Measurements from ENCODE around the gene NTRK2. TPM values are rescaled to one million over a fixed set of nuclear protein-coding genes. Genes with fewer than 3 reads are reported as not detected.

NTRK2 gene
- total RNA-seq, 2 experiments from 2014 or later = 0.06 TPM; not detected in 1

GRCh38 chr9:85016384-85017006 lies 347.0 kb downstream of the NTRK2 start:
- BruUV-seq (replicated peaks) = no TSS peak
- ChIA-PET POLR2A (interaction anchor here (1.2 kb wide), 1 partner anchor 9 kb away, joined by 3 read pairs; no protein-coding TSS in a partner anchor), CTCF (ENCODE audit: unreplicated experiment) (no interaction called here)
- no peak overlapping the region for H3K27ac ChIP-seq (ENCODE audit: low read depth, low read length, poor library complexity, severe bottlenecking)
- DNase-seq (ENCODE audit: low spot score) = no peak
- TF ChIP-seq CTCF (conservative IDR thresholded peaks at IDR 0.05; ENCODE audit: low read length) (no peak), EZH2phosphoT487 (IDR thresholded peaks at IDR 0.05; ENCODE audit: borderline replicate concordance, low read depth, low read length) (no peak)
- H3K4me1 ChIP-seq (ENCODE audit: insufficient read depth, low read length, poor library complexity, severe bottlenecking) = no peaks in the 10 kb centered on the region
- H4K20me1 ChIP-seq (ENCODE audit: insufficient read depth, low read length) = no peaks in the 10 kb centered on the region
- H3K4me2 ChIP-seq (ENCODE audit: low read length) = no peak overlapping the region
- H3K9me2 ChIP-seq (ENCODE audit: insufficient read depth, low read length) = no peaks in the 10 kb centered on the region
- H3K79me2 ChIP-seq (ENCODE audit: insufficient read depth, low read depth, low read length) = no peaks in the 10 kb centered on the region
- H3K9me3 ChIP-seq (ENCODE audit: low read length) = no peaks in the 10 kb centered on the region
- H2AFZ ChIP-seq (ENCODE audit: low read length) = no peak overlapping the region
- intact Hi-C loops (cut with micrococcal nuclease; ENCODE audit: unreplicated experiment) = no loop called here
- H3K4me3 ChIP-seq (ENCODE audit: low read depth, low read length, poor library complexity, severe bottlenecking) = no peak overlapping the region
- no peaks in the 10 kb centered on the region for H3K36me3 ChIP-seq (ENCODE audit: insufficient read depth, low read length)

GRCh38 chr9:85020791-85021190 lies 351.3 kb downstream of the NTRK2 start:
- BruUV-seq (replicated peaks) = no TSS peak
- TF ChIP-seq CTCF (conservative IDR thresholded peaks at IDR 0.05; ENCODE audit: low read length) (no peak), EZH2phosphoT487 (IDR thresholded peaks at IDR 0.05; ENCODE audit: borderline replicate concordance, low read depth, low read length) (no peak)
- POLR2A ChIA-PET = interaction anchor here (0.7 kb wide), 1 partner anchor 56 kb away, joined by 3 read pairs; no protein-coding TSS in a partner anchor

GRCh38 chr9:85021686-85022085 lies 352.2 kb downstream of the NTRK2 start:
- Histone ChIP-seq H3K4me2 (ENCODE audit: low read length) (no peak overlapping the region), H2AFZ (ENCODE audit: low read length) (no peak overlapping the region), H3K4me1 (ENCODE audit: insufficient read depth, low read length, poor library complexity, severe bottlenecking) (no peaks in the 10 kb centered on the region), H3K79me2 (ENCODE audit: insufficient read depth, low read depth, low read length) (no peaks in the 10 kb centered on the region), H3K27ac (ENCODE audit: low read depth, low read length, poor library complexity, severe bottlenecking) (no peak overlapping the region), H3K36me3 (ENCODE audit: insufficient read depth, low read length) (no peaks in the 10 kb centered on the region), H3K9me2 (ENCODE audit: insufficient read depth, low read length) (no peaks in the 10 kb centered on the region), H3K4me3 (ENCODE audit: low read depth, low read length, poor library complexity, severe bottlenecking) (no peak overlapping the region), H3K9me3 (ENCODE audit: low read length) (no peaks in the 10 kb centered on the region), H4K20me1 (ENCODE audit: insufficient read depth, low read length) (no peaks in the 10 kb centered on the region)
- TF ChIP-seq EZH2phosphoT487 (IDR thresholded peaks at IDR 0.05; ENCODE audit: borderline replicate concordance, low read depth, low read length) (no peak), CTCF (conservative IDR thresholded peaks at IDR 0.05; ENCODE audit: low read length) (no peak)
- DNase-seq (ENCODE audit: low spot score) = no peak
- no TSS peak for BruUV-seq (replicated peaks)
- ChIA-PET CTCF (ENCODE audit: unreplicated experiment) (no interaction called here), POLR2A (interaction anchor here (0.7 kb wide), 1 partner anchor 57 kb away, joined by 3 read pairs; no protein-coding TSS in a partner anchor)
- intact Hi-C loops (cut with micrococcal nuclease; ENCODE audit: unreplicated experiment) = no loop called here

More at GRCh38 chr9:85020791-85021190, 351.3 kb downstream of the NTRK2 start:
- Histone ChIP-seq H3K9me2 (ENCODE audit: insufficient read depth, low read length) (no peaks in the 10 kb centered on the region), H3K36me3 (ENCODE audit: insufficient read depth, low read length) (no peaks in the 10 kb centered on the region), H2AFZ (ENCODE audit: low read length) (no peak overlapping the region), H3K4me1 (ENCODE audit: insufficient read depth, low read length, poor library complexity, severe bottlenecking) (no peaks in the 10 kb centered on the region), H4K20me1 (ENCODE audit: insufficient read depth, low read length) (no peaks in the 10 kb centered on the region), H3K79me2 (ENCODE audit: insufficient read depth, low read depth, low read length) (no peaks in the 10 kb centered on the region), H3K4me2 (ENCODE audit: low read length) (no peak overlapping the region), H3K4me3 (ENCODE audit: low read depth, low read length, poor library complexity, severe bottlenecking) (no peak overlapping the region), H3K9me3 (ENCODE audit: low read length) (no peaks in the 10 kb centered on the region), H3K27ac (ENCODE audit: low read depth, low read length, poor library complexity, severe bottlenecking) (no peak overlapping the region)
- DNase-seq (ENCODE audit: low spot score) = no peak
- intact Hi-C loops (cut with micrococcal nuclease; ENCODE audit: unreplicated experiment) = no loop called here
- CTCF ChIA-PET (ENCODE audit: unreplicated experiment) = no interaction called here

Measured in OCI-LY7 (cell line).